ENCODE results near the gene FRMD4A.
"Not testable (repeated sequence)": the region's sequence is repeated elsewhere in the genome, so short reads cannot be mapped to it uniquely, and the experiment has no call there.

Gene FRMD4A

DNA sequence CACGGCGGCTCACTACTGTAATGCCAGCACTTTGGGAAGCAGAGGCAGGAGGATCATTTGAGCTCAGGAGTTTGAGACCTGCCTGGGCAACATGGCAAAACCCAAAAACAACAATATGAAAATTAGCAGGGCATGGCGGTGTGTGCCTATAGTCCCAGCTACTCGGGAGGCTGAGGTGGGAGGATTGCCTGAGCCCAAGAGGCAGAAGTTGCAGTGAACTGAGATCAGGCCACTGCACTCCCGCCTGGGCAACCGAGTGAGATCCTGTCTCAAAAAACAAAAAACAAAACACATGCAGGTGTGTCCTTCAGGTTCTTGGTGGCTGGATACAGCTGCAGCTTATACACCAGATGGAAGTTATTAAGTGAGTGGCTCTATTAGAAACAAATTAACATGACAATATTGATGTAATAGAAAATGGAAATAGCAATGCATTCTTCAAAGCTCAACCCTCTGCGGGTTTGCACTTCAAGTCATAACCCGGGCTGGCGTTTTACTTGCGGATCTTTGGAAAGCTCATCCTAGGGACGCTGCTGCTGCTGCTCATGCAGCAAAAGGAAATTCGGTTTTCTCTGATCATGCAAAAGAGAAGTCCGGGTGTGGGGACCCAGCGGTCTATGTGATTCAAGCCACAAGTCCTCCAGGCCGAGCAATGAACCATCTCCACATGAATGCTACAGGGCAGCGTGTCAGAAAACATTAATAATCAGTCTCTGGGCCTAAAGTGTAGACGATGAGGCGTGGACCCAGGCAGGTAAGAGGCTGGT, 462.0 kb downstream of the FRMD4A start:
- H3K27ac ChIP-seq = no peak overlapping the region
- TF ChIP-seq, protein P1, sequence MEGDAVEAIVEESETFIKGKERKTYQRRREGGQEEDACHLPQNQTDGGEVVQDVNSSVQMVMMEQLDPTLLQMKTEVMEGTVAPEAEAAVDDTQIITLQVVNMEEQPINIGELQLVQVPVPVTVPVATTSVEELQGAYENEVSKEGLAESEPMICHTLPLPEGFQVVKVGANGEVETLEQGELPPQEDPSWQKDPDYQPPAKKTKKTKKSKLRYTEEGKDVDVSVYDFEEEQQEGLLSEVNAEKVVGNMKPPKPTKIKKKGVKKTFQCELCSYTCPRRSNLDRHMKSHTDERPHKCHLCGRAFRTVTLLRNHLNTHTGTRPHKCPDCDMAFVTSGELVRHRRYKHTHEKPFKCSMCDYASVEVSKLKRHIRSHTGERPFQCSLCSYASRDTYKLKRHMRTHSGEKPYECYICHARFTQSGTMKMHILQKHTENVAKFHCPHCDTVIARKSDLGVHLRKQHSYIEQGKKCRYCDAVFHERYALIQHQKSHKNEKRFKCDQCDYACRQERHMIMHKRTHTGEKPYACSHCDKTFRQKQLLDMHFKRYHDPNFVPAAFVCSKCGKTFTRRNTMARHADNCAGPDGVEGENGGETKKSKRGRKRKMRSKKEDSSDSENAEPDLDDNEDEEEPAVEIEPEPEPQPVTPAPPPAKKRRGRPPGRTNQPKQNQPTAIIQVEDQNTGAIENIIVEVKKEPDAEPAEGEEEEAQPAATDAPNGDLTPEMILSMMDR (IDR thresholded peaks at IDR 0.05) = no peak
- TF ChIP-seq ZFX (IDR thresholded peaks at IDR 0.05; ENCODE audit: borderline replicate concordance) = no peak

DNA sequence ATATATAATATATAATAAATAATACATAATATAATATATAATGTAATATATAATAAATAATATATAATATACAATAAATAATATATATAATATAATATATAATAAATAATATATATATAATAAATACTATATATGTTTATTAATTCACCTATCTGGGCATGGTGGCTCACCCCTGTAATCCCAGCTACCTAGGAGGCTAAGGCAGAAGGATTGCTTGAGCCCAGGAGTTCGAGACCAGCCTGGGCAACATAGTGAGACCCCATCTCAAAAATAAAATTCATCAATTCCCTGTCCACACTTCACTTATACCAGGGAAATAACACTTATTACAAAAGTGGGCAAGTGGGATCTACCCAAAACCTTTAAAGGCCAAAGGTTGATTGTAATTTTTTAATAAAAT, 462.9 kb downstream of the FRMD4A start:
- TF ChIP-seq ZFX (IDR thresholded peaks at IDR 0.05; ENCODE audit: borderline replicate concordance) = no peak
- TF ChIP-seq, protein P1 (IDR thresholded peaks at IDR 0.05) = no peak

GRCh38 chr10:13865758-13866491, 464.8 kb downstream of the FRMD4A start:
- no peak for TF ChIP-seq ZFX (IDR thresholded peaks at IDR 0.05; ENCODE audit: borderline replicate concordance)
- TF ChIP-seq, protein P1 (IDR thresholded peaks at IDR 0.05) = no peak
- no peak overlapping the region for H3K27ac ChIP-seq

More for the DNA sequence above, 462.9 kb downstream of the FRMD4A start:
- no peak overlapping the region for H3K27ac ChIP-seq

DNA sequence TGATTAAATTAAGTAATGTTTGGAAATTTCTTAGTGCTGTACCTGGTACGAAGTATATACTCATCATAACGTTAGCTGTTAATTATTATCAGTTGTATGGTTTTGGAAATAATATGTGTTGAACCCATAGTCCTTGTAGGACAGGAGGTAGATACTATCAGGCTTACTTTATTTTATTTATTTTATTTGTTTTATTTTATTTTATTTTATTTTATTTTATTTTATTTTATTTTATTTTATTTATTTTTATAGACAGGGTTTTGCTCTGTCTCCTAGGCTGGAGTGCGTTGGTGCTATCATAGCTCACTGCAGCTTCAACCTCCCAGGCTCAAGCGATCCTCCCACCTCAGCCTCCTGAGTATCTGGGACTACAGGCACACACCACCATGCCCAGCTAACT, 465.5 kb downstream of the FRMD4A start:
- H3K27ac ChIP-seq = not testable (repeated sequence)

DNA sequence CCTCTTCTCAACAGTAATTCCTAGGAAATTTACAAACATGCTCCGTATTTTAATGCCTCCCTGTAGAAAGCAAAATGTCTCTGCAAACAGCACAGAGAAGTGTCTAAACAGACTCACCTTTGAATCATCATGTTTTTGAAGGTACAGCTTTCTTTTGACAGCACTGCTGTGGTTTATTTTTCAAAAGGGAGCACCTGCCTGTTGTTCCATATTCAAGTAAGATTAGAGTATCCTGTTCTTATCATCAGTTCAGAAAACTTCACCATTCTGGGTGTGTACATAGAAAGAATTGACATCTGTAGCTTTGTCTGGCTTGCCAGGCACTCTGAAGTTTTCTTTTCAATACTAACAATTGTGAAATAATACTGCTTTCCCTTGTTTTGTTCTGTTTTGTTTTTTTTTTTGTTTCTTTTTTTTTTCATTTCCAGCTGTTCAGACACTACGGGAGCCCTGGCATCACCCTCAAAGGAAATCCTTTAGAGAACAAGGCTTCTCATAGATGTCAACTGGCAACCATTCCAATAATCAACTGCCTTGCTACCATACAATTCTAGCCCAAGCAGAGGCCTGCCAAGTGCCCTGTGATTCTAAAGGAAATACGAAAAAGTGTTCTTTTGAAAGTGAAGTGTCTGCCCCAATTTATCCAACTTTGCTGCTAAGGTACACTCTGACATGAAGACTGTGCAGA, 468.0 kb downstream of the FRMD4A start:
- TF ChIP-seq ZFX (IDR thresholded peaks at IDR 0.05; ENCODE audit: borderline replicate concordance) = no peak
- TF ChIP-seq, protein P1 (IDR thresholded peaks at IDR 0.05) = no peak
- H3K27ac ChIP-seq = no peak overlapping the region

DNA sequence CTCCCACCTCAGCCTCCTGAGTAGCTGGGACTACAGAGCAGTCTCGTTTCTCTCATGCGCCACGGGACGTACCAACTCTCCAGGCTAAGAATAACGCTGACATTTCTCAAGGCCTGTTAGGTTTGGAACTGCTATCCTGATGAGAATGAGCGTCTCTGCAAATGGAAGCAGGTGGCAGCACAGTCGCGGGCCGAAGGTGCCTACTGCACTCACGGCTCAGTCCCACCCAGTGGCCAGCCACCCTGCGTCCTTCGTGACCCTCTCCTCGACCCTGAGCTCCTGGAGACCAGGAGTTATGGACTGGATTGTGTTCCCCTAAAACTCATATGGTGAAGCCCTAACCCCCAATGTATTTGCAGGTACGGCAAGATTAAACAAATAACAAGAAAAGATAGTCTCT, 469.8 kb downstream of the FRMD4A start:
- TF ChIP-seq, protein P1 (IDR thresholded peaks at IDR 0.05) = no peak
- no peak for TF ChIP-seq ZFX (IDR thresholded peaks at IDR 0.05; ENCODE audit: borderline replicate concordance)
- H3K27ac ChIP-seq = no peak overlapping the region

DNA sequence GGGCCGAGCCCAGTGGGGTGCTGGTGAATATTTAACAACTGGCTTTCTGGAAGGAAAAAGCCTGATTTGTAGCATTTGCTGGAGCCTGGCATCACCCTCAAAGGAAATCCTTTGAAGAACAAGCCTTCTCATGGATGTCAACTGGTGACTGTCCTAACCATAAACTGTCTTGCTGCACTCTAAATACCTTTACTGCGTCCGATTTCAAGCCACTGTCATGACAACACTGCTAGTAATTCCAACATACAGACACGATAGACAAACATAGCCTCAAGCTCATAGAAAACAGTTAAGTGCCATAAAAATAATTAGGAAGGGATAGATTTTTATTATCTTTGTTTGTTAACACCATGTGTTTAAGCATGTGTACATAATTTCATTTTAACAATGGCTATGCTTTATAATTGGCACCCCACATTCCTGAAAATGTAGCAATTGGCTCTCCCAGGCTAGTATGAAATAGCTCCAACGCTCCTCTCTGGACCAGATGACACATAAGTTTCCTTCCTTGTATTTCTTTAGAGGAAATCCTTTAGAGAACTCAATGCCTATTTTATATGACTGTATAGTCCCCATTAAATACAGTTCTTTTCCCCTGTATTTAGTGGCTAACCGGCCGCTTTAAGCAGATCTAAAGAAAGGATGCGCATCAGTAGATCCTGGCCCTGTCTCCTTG, 470.6 kb downstream of the FRMD4A start:
- no peak for TF ChIP-seq ZFX (IDR thresholded peaks at IDR 0.05; ENCODE audit: borderline replicate concordance)
- TF ChIP-seq, protein P1 (IDR thresholded peaks at IDR 0.05) = no peak
- no peak overlapping the region for H3K27ac ChIP-seq
